Stimulated activated CD8-positive, alpha-beta memory T cell treated with anti-CD3 and anti-CD28 coated beads, Interleukin-2, amount 100 ng/mL, for 1 hour (primary cell): Measurements from ENCODE around the gene PAPPA2.

Experiments
- DNase-seq, 2 donors: peaks; one replicate each; pipeline ENCODE4 v3.0.0-alpha.2; 2020; ENCODE audit warnings: low read depth in 2 of 2

Gene PAPPA2

DNA sequence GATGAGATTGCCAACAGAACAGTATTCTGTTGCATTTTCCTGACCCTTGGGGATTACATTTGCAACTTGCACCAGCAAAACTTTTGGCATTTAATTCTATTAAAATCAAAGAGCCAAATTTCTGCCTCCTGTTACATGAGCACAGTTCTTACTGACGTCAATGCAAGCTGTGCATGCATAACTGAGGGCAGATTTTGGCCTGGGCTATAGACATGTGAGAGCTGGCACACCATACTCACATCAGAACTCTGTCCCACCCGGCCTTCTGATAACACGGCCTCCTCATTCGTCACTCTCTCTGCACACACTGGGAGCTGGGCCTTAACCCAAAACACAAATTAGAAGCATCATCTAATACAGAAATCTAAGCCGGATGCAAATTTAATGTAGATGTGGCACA lies 31.5 kb downstream of the PAPPA2 start:
- no peak for DNase-seq

DNA sequence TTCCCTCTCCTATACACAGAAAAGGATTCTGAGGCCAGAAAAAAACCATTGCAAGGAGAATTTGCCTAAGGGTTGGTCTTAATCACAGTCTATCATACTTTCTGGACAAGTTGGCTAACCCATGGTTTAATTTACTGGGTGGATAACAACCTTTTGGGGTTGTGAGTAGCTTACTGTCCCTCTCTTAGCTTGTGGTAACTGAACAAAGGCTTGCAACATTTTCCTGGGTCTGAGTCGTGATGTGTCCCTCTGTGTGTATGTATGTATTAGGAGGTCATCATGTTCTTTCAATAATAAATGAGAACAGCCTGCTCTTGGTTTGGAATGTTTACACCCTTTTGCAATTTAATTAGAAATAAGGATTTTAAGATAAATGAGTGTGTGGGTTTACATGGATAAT lies 36.7 kb downstream of the PAPPA2 start:
- DNase-seq: no peak

DNA sequence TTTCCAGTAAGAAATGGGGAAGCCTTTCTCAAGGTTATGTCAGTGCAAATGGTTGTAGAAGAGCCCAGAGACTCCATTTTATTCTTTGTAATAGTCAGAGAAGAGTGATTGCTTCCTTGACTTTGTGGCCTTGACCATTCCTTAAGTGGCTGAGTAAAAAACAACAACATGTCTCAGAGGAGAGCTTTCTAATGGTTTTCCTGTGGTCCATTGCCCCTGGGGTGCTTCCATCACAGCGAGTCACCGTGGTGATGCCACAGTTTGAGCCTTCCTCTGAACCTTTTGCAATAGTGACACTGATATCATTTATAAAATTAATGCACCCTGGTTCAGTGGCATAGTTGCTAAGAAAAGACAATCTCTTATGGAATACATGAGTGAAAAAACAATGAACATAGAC lies 38.6 kb downstream of the PAPPA2 start:
- no peak for DNase-seq

DNA sequence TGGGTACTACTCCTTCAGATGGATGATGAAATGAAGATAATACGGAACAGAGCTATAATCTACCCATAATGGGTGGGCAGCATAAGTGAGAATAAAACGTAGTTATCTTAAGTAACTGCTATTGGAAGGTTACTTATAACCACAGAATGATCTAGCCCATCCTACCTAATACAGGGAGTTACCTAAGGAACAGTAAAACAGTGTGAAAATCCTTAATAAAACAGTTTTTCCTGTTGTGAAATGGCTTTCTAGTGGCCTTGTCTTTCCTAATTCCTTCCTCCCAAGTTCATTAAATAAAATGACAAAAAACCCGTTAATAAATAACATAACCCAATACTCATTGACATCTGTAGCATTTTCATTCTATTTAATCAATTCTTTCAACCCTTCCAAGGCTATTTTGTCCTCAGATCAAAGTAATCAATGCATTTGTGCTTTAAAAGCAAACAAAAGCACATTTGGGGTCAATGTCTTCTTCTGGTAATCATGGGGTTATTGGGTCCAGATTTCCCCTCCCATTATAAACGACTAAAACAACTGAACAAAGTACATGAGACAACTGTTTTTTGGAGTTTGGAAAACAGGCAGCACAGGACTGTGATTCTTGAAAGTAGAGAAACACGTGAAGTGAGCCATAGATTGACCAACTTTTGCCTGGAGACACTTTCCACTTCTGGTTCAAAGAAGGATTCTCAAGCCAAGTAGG lies 42.0 kb downstream of the PAPPA2 start:
- DNase-seq: no peak

DNA sequence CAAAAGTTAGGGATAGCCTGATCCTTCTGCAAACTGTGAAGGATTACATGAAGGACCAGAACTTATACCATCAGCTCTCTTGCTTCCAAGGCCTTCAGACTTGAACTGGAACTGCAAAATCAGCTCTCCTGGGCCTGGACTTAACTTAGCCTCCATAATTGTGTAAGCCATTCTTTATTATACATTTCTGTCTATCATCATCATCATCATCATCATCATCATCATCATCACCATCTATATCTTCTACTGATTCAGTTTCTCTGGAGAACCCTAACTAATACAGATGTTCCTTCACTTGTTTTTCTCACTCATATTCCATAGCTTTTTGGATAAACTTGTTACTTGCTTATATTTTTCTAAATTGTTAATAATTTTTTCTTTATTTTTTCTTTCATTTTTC lies 50.0 kb downstream of the PAPPA2 start:
- no peak for DNase-seq

DNA sequence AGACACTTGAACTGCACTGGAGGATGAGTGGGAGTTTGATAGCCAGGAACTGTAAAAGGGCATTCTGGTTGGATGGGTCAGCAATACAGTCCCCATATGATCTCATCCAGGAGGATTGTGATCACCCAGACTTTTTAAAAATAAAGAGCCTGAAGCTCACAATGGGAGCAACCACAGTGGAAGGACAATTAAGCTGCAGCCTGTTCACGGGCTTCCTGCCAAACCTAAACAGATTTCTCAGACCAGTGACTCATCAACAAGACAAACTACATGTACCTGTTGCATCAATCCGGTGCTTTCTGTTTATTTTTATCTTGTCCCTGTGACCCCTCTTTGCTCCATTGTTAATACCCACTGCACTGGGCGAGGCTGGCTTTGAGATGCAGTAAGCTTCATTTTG lies 52.3 kb downstream of the PAPPA2 start:
- DNase-seq: no peak

DNA sequence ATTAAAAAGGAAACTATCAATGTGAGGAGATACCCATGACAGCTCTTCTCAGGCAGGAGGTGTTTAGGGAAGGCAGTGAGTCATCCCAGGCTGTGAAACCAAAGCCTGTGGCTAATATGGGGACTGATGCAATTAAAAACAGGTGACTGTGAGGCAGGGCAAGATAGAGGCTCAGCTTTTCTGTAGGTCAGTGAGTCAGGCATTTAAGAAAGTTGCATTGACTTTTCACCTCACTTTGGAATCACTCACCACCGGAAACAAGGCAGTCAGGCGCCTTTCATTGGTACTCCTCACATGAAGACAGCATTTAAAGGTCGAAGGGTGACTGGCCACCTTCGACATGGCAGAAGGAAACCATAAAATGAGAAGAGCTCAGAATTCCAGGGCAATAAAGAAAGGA lies 54.5 kb downstream of the PAPPA2 start:
- no peak for DNase-seq

DNA sequence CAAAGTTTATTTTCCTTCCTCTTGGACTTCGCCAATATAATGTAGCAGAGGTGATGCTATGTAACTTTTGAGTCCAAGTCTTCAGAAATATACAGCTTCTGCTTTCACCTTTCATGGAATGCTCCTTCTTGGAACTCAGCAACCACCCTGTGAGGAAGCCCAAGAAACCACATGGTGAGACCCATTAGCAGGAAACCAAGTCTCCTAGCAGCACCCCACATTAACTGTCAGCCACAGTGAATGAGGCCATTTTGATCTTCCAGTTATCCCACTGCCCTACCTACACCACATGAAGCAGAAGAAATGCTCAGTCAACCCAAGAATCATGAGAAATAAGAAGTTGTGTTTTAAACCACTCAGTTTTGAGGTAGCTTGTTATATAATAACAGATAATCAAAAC lies 58.2 kb downstream of the PAPPA2 start:
- DNase-seq: no peak

DNA sequence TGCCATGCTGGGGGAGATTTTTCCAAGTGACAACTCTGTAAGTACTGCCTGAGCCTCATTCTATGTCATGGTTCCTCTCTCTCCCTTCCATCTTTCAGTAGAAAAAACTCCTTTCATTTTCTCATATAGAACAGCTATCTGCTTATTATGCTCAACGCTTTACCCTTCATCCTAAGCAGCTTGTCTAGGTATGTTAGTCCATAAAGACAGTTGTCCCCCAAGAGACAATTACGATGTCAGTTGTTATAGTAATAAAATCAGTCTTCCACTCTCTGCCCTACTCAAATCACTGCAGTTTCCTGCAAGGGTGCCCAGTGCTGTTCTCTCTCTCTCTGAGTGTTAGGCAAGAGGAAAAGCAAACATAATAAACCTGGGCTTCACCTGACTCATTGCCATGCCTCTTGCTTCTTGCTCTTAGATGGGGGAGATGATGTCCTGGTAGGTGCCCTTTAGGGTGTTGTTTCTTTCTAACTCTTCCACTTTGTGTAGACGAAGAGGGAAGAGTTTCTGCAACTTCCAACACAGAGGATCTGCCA lies 59.4 kb downstream of the PAPPA2 start:
- no peak for DNase-seq

DNA sequence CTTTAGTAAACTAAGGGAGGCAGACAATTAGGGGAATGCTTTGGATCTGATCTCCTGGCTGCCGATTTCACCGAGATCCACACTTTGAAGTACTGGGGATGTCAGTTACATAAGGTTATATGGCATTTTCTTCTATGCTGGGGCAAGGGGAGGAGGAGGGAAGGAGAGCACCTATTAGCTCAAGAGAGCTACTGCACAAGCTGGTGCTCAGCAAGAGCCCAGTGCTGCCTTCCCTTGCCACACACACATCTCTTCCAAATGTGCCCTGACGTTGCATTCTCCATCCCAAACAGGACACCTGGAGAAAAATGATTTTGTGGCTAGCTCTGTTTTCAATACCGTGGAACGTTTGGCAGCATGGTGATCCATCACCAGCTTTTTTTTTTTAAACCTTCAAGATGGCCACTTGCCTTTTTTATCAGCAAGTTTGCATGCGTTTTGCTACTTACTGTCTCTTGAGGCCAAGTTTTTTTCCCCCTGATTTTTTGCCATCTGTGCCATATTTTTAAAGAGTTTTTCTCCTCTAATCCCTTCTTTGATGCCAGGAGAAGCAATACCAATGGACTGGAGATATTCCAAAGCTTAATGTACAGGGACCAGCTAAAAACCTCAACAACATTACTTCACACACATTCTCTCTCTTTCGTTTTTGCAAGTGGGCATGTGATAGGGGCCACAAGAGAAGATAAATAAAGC lies 66.6 kb downstream of the PAPPA2 start:
- DNase-seq: no peak

DNA sequence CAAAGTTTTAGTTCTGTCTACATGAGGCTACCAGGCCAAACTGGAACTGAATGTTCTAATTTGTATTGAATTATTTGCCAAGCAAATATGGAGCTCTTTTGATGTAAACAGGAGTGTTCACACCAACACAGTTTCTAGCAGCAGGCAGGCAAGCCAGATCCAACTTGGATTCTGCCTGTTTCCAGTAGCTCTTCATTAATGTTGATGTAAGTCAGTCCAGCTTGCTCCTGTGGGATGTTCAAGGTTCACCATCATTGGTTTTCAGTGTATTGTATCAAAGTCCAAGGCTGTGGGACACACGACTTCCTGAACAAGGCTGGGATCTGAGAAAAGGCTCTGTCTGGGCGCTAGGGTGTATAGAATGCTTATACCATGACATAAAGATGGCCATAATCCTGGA lies 68.1 kb downstream of the PAPPA2 start:
- no peak for DNase-seq

DNA sequence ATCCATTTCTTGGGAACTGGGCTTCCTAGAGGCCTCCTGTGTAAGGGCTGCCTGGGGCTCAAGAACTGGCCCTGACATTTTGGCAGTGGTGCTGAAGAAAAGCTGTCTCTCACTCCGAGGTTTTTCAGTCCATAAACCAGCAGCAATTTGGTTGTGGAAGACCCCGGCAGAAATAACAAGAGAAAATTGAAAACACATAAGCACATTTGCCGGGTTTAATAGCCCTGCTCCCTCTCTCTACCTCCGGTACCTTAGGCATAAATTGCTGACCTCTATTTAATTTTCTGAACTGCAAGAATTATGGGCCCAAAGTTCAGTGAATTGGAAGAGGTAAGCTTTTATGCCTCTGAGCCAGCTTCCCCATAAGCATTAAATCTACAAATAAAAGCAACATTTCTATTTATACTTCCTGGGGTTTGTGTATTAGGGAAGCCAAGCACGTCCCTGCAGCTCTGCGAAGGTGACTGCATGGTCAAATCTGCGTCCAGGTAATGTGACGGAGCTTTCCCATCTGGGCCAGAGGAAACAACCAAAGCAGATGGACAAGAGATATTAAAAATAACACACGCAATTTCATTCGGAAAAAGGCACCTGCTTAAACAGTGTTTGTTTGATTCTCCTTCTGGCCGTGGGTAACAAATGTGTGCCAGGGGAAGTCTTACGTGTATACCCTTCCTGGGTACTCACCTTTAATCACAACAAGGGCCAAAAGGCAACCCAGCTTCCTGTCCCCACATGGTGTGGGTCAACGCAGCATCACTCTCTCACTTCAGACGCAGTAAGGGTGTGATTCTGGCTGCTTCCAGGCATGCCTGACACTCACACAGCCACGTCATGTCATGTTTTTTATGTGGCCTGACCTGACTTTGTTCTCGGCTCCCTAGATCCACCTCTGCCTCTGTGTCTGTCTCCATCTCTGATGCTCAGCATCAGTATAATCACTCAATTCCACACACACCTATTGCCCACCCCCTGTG lies 69.2 kb downstream of the PAPPA2 start:
- no peak for DNase-seq

DNA sequence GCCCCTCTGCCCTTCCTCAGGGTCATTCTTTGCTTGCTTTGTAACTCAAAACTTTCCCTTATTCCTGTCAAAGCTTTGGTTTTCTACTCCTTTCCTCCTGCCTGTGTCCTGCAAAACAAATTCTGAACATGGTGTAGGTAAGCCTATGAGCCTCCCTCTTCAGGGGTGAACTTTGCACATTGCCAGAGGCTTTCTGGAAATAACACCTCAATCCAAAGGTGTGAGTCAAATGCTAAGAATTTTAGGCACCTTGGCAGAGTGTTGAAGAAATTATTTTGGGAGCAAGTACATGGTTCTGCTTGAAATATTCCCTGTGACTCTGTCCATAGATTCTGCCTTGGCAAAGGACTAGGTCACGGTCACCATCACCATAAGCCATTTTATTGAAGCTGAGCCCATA lies 70.0 kb downstream of the PAPPA2 start:
- no peak for DNase-seq

DNA sequence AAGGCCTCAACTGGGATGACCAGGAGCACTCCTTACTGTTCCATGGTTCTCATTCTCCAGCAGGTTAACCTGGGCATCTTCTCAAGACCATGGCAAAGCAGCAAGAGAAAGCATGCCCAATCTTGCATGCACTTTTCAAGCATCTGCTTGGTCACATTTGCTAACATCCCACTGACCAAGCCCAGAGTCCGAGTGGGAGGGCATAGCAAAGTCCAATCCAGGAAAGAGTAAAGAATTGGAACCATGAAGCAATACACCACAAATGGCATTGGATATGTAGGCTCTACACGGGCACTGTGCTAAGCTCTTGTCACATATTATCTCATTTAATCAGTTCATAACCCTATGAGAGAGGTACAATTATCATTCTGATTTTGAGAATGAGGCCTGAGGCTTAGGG lies 73.6 kb downstream of the PAPPA2 start:
- no peak for DNase-seq

DNA sequence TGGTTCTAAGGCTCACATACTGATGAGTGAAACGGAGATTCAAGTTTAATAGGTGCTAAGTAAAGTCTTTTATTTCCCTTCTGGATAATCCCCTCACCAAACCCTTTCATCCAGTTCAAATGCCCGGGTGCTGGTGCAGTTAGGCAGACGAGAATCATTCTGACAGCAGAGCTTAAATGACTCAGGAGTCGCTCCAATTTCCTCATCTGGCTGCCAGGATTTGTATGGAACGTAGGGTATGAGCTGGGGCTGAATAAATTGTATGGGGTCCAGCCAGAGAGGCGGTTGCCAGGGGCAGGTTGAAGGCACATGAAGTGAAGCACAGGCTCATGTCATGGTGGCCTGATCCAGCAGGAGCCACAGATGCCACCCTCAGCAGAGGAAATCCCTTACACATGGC lies 76.0 kb downstream of the PAPPA2 start:
- DNase-seq: no peak

DNA sequence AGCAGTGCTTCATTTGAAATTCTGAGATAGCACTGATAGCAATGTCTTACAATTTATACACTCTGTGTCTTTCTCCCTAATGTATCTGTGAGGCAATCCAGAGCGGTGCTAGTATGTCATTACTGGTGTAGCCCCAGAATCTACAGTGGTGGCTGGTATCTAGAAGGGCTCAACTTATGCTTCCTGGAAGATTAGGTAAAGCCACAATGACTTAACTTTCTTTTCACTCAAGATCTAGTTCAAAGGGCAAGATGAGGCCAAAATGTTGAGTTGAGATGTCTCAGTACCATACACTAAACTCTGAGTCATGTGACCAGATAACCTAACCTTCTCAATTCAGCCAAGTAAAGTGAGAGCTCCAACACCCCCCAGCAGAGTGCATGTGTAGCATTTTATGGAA lies 77.5 kb downstream of the PAPPA2 start:
- DNase-seq: no peak

DNA sequence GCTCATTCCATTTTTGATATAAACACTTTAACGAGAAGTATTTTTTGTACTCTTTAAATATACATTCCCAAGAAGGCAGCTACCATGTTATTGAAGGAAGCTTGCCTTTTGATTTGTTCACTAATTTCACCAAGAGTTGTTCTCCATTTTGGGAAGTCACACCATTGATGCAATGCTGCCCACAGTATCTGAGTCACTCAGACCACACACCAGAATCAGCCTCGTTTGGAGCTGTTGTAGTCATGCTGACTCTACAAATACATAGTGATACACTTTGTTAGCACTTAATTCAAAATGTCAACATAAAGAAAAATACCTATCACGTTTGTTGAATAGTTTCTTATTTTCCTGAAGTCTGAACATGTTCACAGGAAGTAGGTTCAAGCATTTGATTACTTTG lies 78.7 kb downstream of the PAPPA2 start:
- no peak for DNase-seq

DNA sequence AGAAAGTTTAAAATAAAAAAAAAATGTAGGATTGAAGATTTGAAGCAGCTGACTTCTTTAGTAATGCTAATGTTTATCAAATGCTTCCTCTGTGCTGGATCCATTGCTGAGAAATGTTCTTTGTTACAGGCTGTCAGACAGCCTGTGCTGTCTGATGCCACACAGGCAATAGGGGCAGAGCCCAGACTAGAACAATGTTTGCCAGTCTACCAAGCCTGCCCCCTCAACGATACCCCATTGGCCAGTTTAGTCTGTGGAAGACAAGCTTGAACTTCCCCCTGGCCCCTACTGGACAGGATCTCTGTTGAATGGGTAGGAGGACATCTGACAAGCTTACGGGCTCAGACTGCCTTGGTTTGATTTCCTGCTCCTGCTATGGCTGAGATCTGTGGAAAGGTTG lies 79.4 kb downstream of the PAPPA2 start:
- no peak for DNase-seq

DNA sequence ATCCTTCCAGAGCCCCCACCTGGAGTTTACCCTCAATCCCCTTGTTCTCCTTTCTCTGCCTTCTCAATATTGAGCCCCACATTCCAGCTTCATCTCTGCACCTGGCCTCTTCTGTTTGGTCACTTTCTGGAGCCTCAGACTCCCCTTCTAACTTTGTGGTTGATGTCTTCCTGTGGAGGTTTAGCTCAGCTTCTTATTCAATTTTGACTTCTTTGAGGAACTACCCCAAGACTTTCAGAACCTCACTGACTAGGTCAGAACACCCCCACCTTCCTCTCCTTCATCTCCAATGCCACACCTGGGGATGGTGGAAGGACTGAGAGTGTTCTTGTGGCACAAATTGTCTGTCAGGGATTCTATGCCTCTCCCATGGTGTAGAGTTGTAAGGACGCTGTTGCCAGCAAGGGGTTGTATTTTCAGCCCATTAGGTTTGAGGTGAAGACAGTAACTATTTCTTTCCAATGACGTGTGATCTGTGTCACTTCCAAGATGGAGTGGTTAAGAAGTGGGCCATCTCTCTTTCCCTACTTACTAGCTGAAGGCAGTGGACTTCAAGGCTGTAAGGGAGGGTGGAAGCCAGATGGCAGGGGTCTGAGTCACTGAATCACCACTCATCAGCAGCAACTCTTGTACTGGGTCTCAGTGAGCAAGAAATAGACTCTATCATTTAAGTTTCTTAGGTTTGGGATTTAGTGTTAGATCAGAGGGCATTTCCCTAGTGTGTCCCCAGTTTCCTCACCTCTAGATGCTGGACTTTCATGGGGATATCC lies 80.6 kb downstream of the PAPPA2 start:
- DNase-seq: no peak

DNA sequence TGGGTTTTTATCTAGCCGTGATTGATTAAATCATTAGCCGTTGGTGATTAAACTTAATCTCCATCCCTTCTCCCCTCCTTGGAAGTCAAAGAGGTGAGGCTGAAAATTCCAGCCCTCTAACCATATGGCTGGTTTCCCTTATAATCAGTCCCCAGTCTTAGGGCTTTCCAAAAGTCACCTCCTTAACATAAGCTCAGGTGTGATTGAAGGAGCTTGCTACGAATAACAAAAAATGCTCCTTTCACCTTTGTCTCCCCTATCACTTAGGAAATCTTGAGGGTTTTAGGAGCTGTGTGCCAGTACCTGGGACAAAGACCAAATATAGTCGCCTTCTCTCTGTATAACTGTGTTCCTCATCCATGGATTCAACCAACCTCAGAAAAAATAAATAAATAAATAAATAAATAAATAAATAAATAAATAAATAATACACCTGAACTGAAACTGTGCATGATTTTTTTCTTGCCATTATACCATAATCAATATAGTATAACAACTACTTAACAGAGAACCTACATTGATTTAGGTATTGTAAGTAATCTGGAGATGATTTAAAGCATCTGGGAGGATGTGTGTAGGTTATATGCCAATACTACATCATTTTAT lies 82.2 kb downstream of the PAPPA2 start:
- no peak for DNase-seq

DNA sequence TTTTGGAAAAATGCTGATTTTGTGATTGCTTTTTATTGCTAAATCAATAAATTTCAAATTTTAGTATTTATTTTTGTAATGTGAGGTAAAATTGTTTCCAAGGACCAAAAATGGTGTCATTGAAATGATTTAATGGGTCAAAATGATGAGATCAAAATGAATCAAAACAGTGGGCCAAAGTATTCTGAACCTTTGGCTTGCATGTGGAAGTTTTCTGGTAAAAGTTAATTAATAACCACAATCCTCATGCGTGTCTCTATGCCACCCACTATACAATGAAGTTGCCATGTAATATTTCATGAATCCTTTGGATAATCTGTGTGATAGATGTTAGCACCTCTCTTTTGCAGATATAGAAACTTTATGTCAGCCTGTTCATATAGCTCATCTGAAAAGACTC lies 83.8 kb downstream of the PAPPA2 start:
- no peak for DNase-seq
